GM12878 (cell line): ENCODE measurements around the gene CACNA1D.

Experiments
- HDAC2 ChIP-seq: fragments of 200-600 bp; sonication (generic); IDR thresholded peaks from 2 replicates; pipeline ENCODE4 v1.6.1; 2017
- POLR2A ChIP-seq: IDR thresholded peaks from 2 replicates; pipeline ENCODE4 v1.6.1; 2011; ENCODE audit warnings: low read depth, mild to moderate bottlenecking, low read length

DNA sequence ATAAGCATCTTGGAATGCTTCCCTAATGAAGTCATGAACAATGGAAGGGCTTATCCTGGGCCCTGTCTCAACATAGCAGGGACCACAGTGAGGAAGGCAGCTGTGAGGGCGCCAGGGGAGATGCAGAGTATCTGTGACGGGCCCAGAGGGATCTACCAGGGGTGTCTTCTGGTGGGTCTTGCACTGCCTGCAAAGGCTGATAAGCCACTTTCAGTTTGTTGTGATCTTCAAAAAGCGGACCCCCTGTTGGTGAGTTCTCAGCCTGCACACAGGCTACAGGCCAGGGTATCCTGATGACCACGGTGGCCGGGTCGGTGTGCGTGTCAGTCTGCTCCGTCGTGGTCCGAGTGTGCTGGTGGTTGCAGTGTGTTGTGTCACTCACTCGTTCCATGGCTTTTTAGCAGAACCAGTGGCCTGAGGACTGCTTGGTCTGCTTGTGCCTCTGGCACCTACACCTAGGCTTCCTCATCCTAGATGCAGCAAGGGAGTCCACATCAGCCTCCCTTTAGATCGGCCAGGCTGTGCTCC lies 305.0 kb downstream of the CACNA1D start:
- TF ChIP-seq POLR2A: no peak
- no peak for TF ChIP-seq HDAC2
